ENCODE data around the gene GUK1.
A peak's percentile ranks its signal among the peaks of the same experiment; 100 is the strongest.

GUK1 gene

GRCh38 chr1:228136901-228137300 lies 3.2 kb upstream of the GUK1 start:
- H3K4me3 ChIP-seq (ENCODE audit: low read length) = no peak overlapping the region
- TF ChIP-seq CTCF (conservative IDR thresholded peaks at IDR 0.05; ENCODE audit: low read length) = no peak
- no peak for DNase-seq (ENCODE audit: low read depth)

GRCh38 chr1:228139406-228139930 lies 611 bp upstream of the GUK1 start:
- peak overlapping the region; percentile 92 for H3K4me3 ChIP-seq (ENCODE audit: low read length)
- TF ChIP-seq CTCF (conservative IDR thresholded peaks at IDR 0.05; ENCODE audit: low read length) = no peak
- no peak for DNase-seq (ENCODE audit: low read depth)

GRCh38 chr1:228140724-228141225 lies 696 bp downstream of the GUK1 start:
- peak overlapping the region; percentile 92 for H3K4me3 ChIP-seq (ENCODE audit: low read length)
- DNase-seq (ENCODE audit: low read depth) = no peak
- TF ChIP-seq CTCF (conservative IDR thresholded peaks at IDR 0.05; ENCODE audit: low read length) = no peak

- TF ChIP-seq CTCF (conservative IDR thresholded peaks at IDR 0.05; ENCODE audit: low read length) = no peak
- H3K4me3 ChIP-seq (ENCODE audit: low read length) = peak overlapping the region; percentile 92
- DNase-seq (ENCODE audit: low read depth) = peak; percentile 81
Measured at GRCh38 chr1:228141226-228142044, 1.4 kb downstream of the GUK1 start.

GRCh38 chr1:228142155-228142691 lies 2.1 kb downstream of the GUK1 start:
- no peak for DNase-seq (ENCODE audit: low read depth)
- H3K4me3 ChIP-seq (ENCODE audit: low read length) = peak overlapping the region; percentile 92
- no peak for TF ChIP-seq CTCF (conservative IDR thresholded peaks at IDR 0.05; ENCODE audit: low read length)

- H3K4me3 ChIP-seq (ENCODE audit: low read length) = peak overlapping the region; percentile 92
- no peak for DNase-seq (ENCODE audit: low read depth)
- no peak for TF ChIP-seq CTCF (conservative IDR thresholded peaks at IDR 0.05; ENCODE audit: low read length)
Measured at GRCh38 chr1:228142701-228143136, 2.6 kb downstream of the GUK1 start.
